Heart left ventricle (tissue), 13 donors: Measurements from ENCODE around the gene MB.

Experiments used
- POLR2A ChIP-seq, 2 donors: fragments of 450-650 bp; IDR thresholded peaks; one replicate each; pipeline ENCODE4 v1.6.1; 2017; ENCODE audit warnings: antibody characterized with exemption in 2 of 2, mild to moderate bottlenecking in 2 of 2, moderate library complexity in 2 of 2
- TF ChIP-seq, protein P1 (sequence below), 12 donors: fragments of 200-600 bp; sonication (generic) in 4 of 12; IDR thresholded peaks; one replicate each; pipeline versions ENCODE4 v1.5.0 to v1.8.0; 2018 to 2022; ENCODE audit warnings: antibody characterized with exemption in 12 of 12, mild to moderate bottlenecking in 5 of 12
- donor health status: ischemic (EF 13 %, LVEDD 7.1; RV severe dilation, severe dysfunction).
- donor health status: DM: no; HTN: yes; CAD: no.
- donor health status: DM: no; HTN: no; CAD: no.
- donor health status: ischemic (EF 25% LVEDD 6.9; RV normal size, moderate dysfunction).
- donor health status: ischemic (EF 25% LVEDD 5.7; RV mildly dilated, moderate dysfunction).
- donor health status: ischemic (EF 35%, LVEDD 5.7; RV mildly dilated, moderate dysfunction).
- donor health status: nonischemic (EF 11% LVEDD 7.7; RV severe dilation, severe dysfunction).
- donor health status: DM: yes; HTN: yes; CAD: no.
- donor health status: PGD.
- donor health status: ischemic (EF 29% LVEDD 5.4; RV normal size, mild dysfunction).
- donor health status: nonischemic (EF 23%, LVEDD 6.1; RV moderate dilation, normal function).

DNA sequence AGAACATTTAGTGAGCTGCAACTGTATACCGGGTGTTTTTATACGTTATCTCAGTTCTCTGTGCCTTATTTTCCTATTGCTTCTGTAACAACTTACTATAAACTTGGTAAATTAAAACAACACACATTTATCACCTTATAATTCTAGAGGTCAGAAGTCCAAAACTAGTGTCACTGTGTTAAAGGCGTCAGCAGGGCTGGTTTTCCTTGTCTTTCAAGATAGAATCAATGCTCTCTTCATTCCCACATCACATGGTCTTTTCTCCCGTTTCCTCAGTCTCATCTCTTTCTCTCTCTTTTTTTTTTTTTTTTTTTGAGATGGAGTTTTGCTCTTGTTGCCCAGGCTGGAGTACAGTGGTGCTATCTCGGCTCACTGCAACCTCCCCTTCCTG is 36.1 kb downstream of the MB start:
- TF ChIP-seq, protein P1, sequence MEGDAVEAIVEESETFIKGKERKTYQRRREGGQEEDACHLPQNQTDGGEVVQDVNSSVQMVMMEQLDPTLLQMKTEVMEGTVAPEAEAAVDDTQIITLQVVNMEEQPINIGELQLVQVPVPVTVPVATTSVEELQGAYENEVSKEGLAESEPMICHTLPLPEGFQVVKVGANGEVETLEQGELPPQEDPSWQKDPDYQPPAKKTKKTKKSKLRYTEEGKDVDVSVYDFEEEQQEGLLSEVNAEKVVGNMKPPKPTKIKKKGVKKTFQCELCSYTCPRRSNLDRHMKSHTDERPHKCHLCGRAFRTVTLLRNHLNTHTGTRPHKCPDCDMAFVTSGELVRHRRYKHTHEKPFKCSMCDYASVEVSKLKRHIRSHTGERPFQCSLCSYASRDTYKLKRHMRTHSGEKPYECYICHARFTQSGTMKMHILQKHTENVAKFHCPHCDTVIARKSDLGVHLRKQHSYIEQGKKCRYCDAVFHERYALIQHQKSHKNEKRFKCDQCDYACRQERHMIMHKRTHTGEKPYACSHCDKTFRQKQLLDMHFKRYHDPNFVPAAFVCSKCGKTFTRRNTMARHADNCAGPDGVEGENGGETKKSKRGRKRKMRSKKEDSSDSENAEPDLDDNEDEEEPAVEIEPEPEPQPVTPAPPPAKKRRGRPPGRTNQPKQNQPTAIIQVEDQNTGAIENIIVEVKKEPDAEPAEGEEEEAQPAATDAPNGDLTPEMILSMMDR (IDR thresholded peaks at IDR 0.05) = no peak
- TF ChIP-seq POLR2A (IDR thresholded peaks at IDR 0.05) = no peak
